AG08396 (cell line): ENCODE measurements around the gene SLC16A9.

Experiments used
- DNase-seq: peaks from one replicate; pipeline ENCODE4 v3.0.0; 2012; ENCODE audit warnings: low spot score, mixed read lengths

The SLC16A9 gene

GRCh38 chr10:59628456-59628855, 81.2 kb downstream of the SLC16A9 start:
- no peak for DNase-seq

GRCh38 chr10:59627366-59628018, 82.2 kb downstream of the SLC16A9 start:
- DNase-seq, result no peak

GRCh38 chr10:59626523-59626869, 83.2 kb downstream of the SLC16A9 start:
- DNase-seq, result no peak

GRCh38 chr10:59625721-59626522, 83.7 kb downstream of the SLC16A9 start:
- peak; percentile 70 for DNase-seq

- no peak for DNase-seq
Observed at GRCh38 chr10:59624951-59625350, 84.7 kb downstream of the SLC16A9 start.

GRCh38 chr10:59624136-59624535, 85.5 kb downstream of the SLC16A9 start:
- no peak for DNase-seq

GRCh38 chr10:59623133-59624121, 86.2 kb downstream of the SLC16A9 start:
- DNase-seq, result no peak

GRCh38 chr10:59622320-59623132, 87.1 kb downstream of the SLC16A9 start:
- peak; percentile 27 for DNase-seq

GRCh38 chr10:59621771-59622170, 87.9 kb downstream of the SLC16A9 start:
- DNase-seq, result no peak

- no peak for DNase-seq
Observed at GRCh38 chr10:59618666-59619065, 91.0 kb downstream of the SLC16A9 start.

GRCh38 chr10:59617996-59618395, 91.7 kb downstream of the SLC16A9 start:
- DNase-seq, result no peak

- no peak for DNase-seq
Observed at GRCh38 chr10:59611048-59611447, 98.6 kb downstream of the SLC16A9 start.

GRCh38 chr10:59607970-59608369, 101.7 kb downstream of the SLC16A9 start:
- DNase-seq, result no peak

GRCh38 chr10:59606551-59606961, 103.1 kb downstream of the SLC16A9 start:
- DNase-seq, result no peak

- DNase-seq, result no peak
Observed at GRCh38 chr10:59601985-59602384, 107.7 kb downstream of the SLC16A9 start.
